Measurements from ENCODE around the gene HEPHL1.

GRCh38 chr11:94106716-94107115, 85.6 kb downstream of the HEPHL1 start:
- TF ChIP-seq CTCF (IDR thresholded peaks at IDR 0.05; ENCODE audit: insufficient read depth, low read length, poor library complexity, severe bottlenecking) (no peak), EZH2phosphoT487 (conservative IDR thresholded peaks at IDR 0.05; ENCODE audit: low read length) (no peak)

Measured in SU-DHL-6 (cell line).